GM19238 (cell line): ENCODE measurements around the gene ELANE.

ENCODE experiments used
- DNase-seq: peaks from one replicate; pipeline ENCODE4 v3.0.0; 2011; ENCODE audit warnings: low spot score; ENCODE audit not compliant: insufficient read length

ELANE gene

DNA sequence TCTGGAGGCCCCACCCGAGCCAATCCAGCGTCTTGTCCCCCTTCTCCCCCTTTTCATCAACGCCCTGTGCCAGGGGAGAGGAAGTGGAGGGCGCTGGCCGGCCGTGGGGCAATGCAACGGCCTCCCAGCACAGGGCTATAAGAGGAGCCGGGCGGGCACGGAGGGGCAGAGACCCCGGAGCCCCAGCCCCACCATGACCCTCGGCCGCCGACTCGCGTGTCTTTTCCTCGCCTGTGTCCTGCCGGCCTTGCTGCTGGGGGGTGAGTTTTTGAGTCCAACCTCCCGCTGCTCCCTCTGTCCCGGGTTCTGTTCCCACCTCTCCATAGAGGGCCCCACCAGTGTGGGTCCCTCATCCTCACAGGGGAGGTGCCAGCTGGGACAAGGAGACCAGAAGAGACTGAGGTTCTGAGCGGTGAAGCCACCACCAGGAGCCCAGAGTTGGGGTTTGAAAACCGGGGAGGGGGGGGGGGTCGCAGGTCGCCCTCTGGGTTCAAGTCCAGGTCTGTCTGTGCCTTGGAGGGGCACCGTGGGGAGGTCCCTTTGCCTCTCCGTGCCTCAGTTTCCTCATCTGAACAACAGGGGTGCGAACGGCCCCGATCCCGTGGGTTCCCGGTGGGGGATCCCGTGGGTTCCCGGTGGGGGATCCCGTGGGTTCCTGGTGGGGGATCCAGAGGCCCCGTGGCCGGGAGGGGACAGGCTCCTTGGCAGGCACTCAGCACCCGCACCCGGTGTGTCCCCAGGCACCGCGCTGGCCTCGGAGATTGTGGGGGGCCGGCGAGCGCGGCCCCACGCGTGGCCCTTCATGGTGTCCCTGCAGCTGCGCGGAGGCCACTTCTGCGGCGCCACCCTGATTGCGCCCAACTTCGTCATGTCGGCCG lies at the start of gene ELANE:
ELANE (plus strand) TSS at position 168 of the 878 bp plus-strand sequence; CDS start at position 194, 26 bp downstream.
- no peak for DNase-seq

DNA sequence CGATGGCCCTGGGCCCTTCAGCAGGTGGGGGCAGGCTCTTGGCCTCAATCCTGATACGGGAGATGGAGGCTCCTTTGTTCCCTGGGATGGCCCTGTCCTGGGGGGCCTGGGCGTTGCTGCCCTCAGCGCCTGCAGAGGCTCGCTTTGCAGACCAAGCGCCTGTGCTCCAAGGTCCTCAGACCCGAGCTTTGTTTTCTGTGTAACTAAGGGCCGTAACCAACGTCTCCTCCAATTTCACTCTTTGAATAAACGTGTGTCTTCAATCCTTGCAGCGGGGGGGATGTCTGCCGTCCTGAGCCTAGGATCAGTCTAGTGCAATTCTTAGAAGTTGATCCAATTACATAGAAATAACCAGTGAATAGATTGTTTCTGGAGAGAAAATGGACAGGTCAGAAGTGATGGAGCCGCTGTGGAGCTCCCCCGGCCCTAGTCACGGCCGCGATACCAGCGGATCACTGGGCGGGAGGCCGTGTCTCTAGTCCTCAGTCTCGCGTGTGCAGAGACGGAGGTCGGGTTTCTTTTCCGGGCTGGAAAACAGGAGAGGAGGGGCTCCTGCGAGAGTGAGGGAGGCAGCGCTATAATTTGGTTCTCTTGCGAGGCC lies 49.5 kb upstream of the ELANE start:
- no peak for DNase-seq

DNA sequence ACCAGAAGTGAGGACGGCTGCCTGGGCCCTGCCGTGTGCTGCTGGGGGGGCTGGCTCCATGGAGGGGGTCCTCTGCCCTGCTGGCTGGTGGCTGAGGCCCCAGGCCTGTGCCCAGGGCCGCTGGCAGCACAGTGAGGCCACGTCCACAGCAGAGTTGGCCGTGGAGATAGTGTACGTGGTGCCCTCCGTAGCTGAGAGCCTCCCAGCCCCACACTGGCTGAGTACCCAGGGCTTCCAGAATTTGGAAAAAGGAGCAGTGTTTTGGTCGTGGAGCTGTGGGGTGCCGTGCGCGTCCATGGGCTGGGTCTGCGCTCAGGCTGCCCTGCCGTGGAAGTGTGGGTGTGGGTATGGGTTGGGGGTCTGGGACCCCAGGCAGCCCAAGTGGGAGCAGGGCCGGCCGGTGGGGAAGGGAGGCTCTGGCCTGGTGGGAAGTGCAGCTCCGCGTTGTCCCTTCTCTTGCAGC lies 49.0 kb upstream of the ELANE start:
- DNase-seq = no peak

DNA sequence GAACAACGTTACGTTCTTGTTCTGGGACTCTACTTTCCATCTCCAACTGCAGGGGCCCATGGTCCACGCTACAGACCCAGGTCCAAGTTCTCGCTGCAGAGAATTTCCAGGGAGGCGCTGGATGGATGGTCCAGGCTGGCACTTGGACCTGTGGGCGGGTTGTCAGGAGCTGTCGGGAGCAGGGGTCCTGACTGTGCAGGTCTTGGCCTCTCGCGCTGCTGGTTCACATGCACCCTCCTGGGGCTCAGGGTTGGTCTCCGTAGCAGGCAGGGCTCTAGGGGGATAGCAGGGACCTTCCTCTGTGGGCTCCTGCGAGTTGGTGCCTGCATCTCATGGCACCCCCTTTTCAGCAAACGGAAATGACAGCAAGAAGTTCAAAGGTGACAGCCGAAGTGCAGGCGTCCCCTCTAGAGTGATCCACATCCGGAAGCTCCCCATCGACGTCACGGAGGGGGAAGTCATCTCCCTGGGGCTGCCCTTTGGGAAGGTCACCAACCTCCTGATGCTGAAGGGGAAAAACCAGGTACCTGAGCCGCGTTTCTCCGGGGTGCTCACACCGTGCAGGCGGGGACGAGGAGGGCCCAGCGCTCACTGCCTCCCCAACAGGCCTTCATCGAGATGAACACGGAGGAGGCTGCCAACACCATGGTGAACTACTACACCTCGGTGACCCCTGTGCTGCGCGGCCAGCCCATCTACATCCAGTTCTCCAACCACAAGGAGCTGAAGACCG lies 48.3 kb upstream of the ELANE start:
- no peak for DNase-seq

DNA sequence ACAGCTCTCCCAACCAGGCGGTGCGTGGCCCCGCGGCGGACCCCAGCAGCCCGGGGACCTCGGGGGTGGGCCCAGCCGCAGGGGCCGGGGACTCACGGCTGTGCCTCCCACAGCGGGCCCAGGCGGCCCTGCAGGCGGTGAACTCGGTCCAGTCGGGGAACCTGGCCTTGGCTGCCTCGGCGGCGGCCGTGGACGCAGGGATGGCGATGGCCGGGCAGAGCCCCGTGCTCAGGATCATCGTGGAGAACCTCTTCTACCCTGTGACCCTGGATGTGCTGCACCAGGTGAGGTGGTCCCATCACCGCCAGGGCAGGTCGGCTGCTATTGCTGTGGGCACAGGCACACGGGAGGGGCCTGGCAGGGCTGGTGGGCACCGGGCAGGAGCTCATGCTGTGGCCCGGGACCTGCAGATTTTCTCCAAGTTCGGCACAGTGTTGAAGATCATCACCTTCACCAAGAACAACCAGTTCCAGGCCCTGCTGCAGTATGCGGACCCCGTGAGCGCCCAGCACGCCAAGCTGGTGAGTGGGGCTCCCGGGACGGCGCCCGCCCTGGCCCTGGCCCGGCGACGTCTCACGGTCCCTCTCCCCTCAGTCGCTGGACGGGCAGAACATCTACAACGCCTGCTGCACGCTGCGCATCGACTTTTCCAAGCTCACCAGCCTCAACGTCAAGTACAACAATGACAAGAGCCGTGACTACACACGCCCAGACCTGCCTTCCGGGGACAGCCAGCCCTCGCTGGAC lies 47.5 kb upstream of the ELANE start:
- no peak for DNase-seq

DNA sequence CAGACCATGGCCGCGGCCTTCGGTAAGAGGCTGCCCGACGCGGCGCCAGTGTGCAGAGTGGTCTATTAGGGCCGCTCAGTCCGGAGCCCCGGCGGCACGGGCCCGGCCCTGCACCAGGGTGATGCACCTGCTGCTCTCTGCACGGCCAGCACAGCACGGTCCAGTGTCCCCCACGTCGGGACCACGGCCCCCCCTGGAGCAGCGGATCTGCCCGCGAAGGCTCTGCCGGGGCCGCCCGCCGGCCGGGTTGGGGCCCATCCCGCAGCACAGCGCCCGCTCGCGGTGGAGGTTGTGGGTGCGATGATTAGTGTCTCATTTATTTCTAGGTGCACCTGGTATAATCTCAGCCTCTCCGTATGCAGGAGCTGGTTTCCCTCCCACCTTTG lies 46.9 kb upstream of the ELANE start:
- no peak for DNase-seq

DNA sequence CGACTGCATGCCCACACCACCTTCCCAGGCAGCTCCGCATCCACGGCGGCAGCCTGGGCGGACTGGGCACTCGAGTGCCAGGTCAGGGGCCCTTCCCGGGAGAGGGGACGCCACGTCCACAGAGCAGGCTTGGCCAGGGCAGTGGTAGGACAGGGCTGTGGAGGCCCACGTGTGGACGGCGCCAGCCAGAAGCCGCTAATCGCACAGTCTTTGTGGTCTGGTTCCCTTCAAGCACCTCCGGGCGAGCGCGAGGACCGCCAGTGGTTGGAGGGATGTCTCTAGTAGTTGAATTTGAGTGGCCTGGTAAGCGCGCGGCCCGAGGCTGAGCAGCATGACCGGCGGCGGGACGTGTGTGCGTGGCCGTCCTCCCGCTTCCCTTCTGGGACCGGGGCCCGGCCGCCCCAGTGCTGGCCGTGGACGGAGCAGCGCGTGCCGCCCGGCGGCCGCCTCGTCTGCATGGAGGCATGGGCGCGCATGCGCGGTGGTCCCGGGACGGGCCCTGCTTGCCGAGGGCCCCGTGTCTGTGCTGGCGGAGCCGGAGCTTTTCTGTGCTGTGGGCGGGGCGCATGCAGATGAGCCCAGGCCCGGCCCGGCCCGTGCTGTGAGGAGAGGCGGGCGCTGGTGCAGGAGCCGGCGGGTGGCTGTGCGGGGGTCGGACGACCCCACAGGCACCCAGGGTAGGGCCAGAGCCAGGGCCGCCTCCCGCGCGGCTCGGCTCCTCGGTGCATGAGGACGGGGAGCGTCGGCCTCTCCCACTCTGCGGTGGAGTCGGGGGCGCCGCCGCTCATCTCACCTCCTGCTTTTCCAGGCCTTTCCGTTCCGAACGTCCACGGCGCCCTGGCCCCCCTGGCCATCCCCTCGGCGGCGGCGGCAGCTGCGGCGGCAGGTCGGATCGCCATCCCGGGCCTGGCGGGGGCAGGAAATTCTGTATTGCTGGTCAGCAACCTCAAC lies 46.2 kb upstream of the ELANE start:
- no peak for DNase-seq

DNA sequence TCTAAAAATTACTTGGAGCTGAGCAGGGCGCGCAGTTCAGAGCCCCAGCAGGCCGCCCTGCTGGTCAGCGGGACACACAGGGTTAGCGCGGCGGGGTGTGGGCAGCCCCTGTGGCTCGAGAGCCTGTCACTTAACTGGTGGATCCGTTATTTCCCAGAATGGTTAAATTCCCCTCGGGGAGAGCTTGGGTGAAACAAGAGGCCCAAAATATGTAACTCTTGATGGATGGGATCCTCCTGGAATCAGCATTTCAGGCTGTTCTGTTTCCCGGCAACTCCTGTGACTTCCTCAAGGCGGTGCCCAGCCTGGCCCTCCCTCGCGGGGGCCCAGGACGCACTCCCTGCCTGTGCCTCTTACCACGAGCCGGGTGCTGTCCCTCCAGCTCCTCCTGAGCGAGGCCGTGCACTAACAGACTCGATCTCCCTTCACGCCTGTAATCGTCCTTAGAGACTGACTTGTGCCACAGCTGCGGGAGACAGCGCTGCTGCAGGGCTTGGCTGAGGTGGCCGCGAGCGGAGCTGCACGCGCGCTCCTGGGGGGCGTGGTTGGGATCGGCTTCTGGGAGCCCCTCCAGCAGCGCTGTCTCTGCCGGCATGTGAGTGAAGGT lies 45.2 kb upstream of the ELANE start:
- DNase-seq = no peak

DNA sequence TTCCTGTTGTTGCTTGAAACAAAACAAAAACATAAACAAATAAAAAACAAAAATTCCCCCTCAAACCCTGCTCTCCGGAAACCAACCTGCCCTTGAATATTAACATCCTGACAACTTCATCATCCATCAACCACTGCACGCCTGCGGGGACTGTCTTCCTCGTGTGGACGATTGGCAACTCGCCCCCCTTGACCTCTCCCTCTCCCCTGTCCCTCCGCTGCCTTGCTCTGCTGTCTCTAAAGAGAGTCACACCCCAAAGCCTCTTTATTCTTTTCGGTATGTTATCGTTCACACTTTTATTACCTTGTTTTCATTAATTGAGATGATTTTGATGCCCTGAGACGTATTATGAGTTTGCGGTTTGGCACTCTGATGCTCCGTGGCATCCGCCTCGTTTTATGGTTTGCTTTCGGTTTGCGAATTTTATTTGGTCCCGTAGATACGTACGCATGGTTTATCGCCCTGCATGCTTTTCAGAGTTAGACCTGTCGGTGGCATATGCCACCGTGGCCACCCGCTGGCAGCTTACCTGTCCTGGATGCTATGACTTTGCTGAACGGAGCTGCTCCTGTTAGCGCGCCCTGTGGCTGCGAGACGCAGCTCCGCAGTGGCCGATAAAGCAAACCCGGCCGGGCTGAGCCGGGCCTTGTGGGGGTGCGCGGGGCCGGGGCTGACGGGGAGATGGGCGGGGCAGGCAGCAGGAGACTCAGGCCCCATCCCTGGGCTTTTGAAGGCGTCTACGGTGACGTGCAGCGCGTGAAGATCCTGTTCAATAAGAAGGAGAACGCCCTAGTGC lies 44.3 kb upstream of the ELANE start:
- no peak for DNase-seq

DNA sequence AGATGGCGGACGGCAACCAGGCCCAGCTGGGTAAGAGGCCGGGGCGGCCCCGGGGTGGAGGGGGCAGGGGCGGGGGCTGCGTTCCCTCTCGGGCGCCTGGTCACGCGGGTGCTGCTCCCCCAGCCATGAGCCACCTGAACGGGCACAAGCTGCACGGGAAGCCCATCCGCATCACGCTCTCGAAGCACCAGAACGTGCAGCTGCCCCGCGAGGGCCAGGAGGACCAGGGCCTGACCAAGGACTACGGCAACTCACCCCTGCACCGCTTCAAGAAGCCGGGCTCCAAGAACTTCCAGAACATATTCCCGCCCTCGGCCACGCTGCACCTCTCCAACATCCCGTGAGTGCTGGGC lies 43.7 kb upstream of the ELANE start:
- no peak for DNase-seq

DNA sequence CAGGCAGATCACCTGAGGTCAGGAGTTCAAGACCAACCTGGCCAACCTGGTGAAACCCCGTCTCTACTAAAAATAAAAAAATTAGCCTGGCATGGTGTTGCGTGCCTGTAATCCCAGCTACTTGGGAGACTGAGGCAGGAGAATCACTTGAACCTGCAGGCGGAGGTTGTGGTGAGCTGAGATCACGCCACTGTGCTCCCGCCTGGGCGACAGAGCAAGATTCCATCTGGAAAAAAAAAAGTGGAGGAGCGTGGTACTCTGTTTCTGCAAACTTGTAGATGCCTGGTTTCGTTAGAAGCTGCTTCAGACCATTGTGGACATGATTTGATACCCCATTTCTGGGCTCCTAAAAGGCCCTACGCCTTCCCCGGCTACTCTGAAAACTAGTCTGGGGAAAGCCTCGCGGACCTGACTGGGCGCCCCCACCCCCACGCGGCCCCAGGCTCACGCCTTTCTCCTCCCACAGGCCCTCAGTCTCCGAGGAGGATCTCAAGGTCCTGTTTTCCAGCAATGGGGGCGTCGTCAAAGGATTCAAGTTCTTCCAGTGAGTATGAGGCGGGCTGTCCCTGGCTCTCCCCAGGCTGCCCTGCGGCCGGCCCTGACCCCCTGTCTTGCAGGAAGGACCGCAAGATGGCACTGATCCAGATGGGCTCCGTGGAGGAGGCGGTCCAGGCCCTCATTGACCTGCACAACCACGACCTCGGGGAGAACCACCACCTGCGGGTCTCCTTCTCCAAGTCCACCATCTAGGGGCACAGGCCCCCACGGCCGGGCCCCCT lies 41.8 kb upstream of the ELANE start:
- no peak for DNase-seq

DNA sequence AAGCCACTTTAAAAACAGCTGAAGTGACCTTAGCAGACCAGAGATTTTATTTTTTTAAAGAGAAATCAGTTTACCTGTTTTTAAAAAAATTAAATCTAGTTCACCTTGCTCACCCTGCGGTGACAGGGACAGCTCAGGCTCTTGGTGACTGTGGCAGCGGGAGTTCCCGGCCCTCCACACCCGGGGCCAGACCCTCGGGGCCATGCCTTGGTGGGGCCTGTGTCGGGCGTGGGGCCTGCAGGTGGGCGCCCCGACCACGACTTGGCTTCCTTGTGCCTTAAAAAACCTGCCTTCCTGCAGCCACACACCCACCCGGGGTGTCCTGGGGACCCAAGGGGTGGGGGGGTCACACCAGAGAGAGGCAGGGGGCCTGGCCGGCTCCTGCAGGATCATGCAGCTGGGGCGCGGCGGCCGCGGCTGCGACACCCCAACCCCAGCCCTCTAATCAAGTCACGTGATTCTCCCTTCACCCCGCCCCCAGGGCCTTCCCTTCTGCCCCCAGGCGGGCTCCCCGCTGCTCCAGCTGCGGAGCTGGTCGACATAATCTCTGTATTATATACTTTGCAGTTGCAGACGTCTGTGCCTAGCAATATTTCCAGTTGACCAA lies 41.1 kb upstream of the ELANE start:
- DNase-seq = no peak

DNA sequence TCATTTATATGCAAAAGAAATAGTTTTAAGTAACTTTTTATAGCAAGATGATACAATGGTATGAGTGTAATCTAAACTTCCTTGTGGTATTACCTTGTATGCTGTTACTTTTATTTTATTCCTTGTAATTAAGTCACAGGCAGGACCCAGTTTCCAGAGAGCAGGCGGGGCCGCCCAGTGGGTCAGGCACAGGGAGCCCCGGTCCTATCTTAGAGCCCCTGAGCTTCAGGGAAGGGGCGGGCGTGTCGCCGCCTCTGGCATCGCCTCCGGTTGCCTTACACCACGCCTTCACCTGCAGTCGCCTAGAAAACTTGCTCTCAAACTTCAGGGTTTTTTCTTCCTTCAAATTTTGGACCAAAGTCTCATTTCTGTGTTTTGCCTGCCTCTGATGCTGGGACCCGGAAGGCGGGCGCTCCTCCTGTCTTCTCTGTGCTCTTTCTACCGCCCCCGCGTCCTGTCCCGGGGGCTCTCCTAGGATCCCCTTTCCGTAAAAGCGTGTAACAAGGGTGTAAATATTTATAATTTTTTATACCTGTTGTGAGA lies 40.5 kb upstream of the ELANE start:
- DNase-seq = no peak

DNA sequence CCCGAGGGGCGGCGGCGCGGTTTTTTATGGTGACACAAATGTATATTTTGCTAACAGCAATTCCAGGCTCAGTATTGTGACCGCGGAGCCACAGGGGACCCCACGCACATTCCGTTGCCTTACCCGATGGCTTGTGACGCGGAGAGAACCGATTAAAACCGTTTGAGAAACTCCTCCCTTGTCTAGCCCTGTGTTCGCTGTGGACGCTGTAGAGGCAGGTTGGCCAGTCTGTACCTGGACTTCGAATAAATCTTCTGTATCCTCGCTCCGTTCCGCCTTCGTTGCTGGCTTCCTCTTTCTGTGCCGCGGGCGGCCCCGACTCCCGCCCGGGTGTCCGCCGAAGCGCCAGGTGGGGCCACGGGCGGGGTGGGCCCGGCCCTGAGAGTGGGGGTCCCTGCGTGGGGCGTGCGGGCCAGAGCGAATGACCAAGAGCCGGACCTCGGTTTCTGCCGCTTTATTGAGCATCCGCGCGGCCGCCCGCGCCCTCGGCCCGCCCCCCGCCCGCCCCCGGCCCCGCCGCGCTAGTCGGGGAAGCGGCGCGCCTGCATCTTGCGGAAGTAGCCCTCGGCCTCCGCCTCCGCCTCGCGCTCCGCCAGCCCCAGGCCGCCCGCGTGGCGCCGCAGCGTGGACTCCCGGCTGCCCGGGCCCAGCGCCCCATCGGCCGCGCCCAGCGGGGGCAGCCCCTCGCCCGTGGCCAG lies 39.9 kb upstream of the ELANE start:
- no peak for DNase-seq

DNA sequence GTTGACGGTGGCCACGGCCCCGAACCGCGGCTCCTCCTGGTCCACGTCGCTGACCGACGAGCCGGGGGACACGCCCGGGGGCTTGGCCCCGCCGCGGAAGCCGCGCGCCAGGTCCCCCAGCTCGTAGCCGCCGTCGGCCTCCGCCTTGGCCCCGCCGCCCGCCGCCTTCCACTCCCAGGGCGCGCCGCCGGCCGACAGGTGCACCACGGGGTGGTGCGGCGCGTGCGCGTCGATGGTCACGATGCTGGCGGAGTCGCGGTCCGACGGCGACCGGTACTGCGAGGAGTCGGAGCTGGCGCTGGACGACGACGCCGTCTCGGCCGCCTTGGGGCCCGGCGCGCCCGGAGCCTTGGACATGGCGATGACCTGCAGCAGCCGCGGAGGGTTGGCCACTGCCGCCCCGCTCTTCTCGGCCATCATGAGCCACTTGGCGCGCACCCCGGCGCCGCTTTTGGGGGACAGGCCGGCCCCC lies 39.3 kb upstream of the ELANE start:
- no peak for DNase-seq

DNA sequence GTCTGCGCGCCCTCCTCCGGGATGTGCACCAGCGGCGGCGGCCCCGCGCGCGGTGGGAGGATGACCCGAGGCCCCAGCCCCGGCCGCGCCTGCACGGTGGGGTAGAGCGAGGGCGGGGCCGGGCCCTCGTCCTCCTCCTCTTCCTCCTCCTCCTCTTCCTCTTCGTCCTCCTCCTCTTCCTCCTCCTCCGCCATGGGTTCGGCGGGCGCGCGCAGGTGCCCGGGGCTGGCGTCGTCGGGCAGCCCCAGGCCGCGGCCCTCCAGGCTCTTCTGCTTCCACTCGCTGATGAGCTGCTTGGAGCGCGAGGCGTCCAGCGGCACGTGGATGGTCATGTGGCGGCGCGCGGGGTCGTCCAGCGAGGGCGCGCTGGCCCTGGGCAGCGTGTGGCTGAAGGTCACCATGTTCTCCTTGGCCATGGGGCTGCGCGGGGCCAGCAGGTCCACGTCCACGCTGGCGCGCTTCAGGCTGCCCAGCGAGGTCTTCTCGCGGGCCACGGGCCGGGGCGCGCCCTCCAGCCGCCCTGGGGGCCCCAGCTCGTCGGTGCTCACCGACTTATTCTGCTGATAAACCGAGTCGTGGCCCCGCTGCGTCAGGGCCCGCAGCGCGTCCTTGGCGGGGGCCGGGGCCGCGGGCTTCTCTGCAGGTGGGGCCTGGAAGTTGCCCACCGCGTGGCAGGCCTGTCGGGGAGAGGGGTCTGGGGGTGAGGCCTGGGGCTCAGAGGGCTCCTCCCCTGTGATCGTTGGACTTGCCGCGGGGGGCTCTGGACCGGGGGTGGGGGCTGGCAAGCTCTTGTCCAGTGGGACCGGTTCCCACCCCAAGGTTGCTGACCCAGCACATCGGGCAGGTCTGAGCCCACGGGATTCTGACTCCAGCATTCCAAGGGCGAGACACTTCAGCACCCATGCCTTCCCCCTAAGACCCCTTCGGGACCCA lies 38.6 kb upstream of the ELANE start:
- DNase-seq = no peak
